Measurements from ENCODE around the gene EFNB2.

The EFNB2 gene

DNA sequence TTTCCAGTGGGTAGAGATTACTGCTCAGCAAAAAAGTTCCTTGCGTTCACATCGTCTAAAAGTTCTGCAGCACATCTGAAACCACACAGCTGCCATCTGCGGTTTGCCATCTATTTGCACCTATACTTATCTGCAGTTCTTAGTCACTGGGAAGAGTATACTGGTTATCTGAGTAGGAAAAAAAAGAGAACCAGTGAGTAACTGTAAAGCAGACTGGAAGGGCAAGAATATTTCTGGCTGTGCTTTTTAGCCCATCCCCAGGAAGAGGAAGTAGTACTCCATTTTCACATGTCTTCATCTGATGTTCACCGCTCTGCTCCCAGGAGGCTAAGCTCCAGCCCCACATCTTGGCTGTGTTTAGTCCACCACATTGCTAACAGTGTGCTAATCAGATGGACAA is 35.6 kb downstream of the EFNB2 start:
- Histone ChIP-seq H3K4me3 (ENCODE audit: low read depth, low read length) (no peak overlapping the region), H3K27me3 (ENCODE audit: insufficient read depth, low read depth, severe bottlenecking) (no peaks in the 10 kb centered on the region), H3K9me3 (ENCODE audit: severe bottlenecking) (no peaks in the 10 kb centered on the region), H3K36me3 (no peaks in the 10 kb centered on the region), H3K27ac (no peak overlapping the region)
- no peak for TF ChIP-seq CTCF (IDR thresholded peaks at IDR 0.05; ENCODE audit: low read depth, low read length)
- no peak for DNase-seq

DNA sequence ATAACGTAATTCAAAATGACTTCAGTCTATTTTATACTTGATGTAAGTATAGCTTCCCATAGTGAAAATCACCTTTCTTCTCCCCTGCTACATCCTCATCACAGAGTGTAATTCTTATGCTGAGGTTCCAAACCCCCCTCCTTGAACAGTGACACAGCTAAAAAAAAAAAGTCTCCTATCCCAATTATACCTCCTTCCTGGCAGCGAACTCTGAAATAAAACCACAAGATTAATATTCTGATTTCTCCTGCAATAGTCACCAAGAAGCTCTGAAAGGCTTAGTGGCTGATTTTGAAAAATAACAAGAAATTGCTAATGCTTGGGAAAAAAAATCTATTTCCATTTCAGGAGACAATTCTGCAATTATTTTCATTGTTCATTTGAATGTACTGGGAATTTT is 36.3 kb downstream of the EFNB2 start:
- no peaks in the 10 kb centered on the region for H3K27me3 ChIP-seq (ENCODE audit: insufficient read depth, low read depth, severe bottlenecking)
- H3K4me3 ChIP-seq (ENCODE audit: low read depth, low read length) = no peak overlapping the region
- DNase-seq = no peak
- no peak overlapping the region for H3K27ac ChIP-seq
- no peak for TF ChIP-seq CTCF (IDR thresholded peaks at IDR 0.05; ENCODE audit: low read depth, low read length)
- H3K9me3 ChIP-seq (ENCODE audit: severe bottlenecking) = no peaks in the 10 kb centered on the region
- H3K36me3 ChIP-seq = no peaks in the 10 kb centered on the region; the same call in 1 of the 2 replicates

GRCh38 chr13:106498571-106498970 is 36.9 kb downstream of the EFNB2 start:
- H3K9me3 ChIP-seq (ENCODE audit: severe bottlenecking) = no peaks in the 10 kb centered on the region
- no peak for TF ChIP-seq CTCF (IDR thresholded peaks at IDR 0.05; ENCODE audit: low read depth, low read length)
- H3K36me3 ChIP-seq = no peaks in the 10 kb centered on the region; the same call in 1 of the 2 replicates
- no peaks in the 10 kb centered on the region for H3K27me3 ChIP-seq (ENCODE audit: insufficient read depth, low read depth, severe bottlenecking)
- no peak overlapping the region for H3K4me3 ChIP-seq (ENCODE audit: low read depth, low read length)
- no peak overlapping the region for H3K27ac ChIP-seq
- no peak for DNase-seq

DNA sequence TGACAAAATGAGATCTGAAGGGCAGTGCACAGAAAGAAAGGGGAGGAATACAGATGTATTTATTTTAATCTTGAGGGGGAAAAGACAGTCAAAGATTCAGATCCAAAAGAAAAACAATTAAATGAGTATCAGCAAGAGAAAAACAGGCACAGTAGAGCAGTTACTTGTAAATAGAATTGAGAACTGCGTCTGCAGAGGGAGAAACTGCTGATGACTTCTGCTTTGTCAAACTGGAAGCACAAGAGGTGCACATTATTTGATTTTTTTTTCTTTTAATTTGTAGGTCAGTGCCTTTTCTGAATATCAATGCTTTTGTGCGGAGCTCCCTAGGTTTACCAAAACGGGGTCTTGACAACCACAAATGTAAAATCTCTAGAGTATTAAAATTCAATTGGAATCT is 37.3 kb downstream of the EFNB2 start:
- H3K36me3 ChIP-seq = no peaks in the 10 kb centered on the region; the same call in 1 of the 2 replicates
- H3K9me3 ChIP-seq (ENCODE audit: severe bottlenecking) = no peaks in the 10 kb centered on the region
- no peak for TF ChIP-seq CTCF (IDR thresholded peaks at IDR 0.05; ENCODE audit: low read depth, low read length)
- no peak overlapping the region for H3K4me3 ChIP-seq (ENCODE audit: low read depth, low read length)
- no peak for DNase-seq
- no peak overlapping the region for H3K27ac ChIP-seq
- no peaks in the 10 kb centered on the region for H3K27me3 ChIP-seq (ENCODE audit: insufficient read depth, low read depth, severe bottlenecking)

GRCh38 chr13:106497079-106497478 is 38.4 kb downstream of the EFNB2 start:
- Histone ChIP-seq H3K27ac (no peak overlapping the region), H3K9me3 (ENCODE audit: severe bottlenecking) (no peaks in the 10 kb centered on the region), H3K27me3 (ENCODE audit: insufficient read depth, low read depth, severe bottlenecking) (no peaks in the 10 kb centered on the region), H3K4me3 (ENCODE audit: low read depth, low read length) (no peak overlapping the region), H3K36me3 (peaks cover 5% of the 10 kb centered on the region; the same call in 1 of the 2 replicates)
- DNase-seq = no peak
- TF ChIP-seq CTCF (IDR thresholded peaks at IDR 0.05; ENCODE audit: low read depth, low read length) = no peak
